Measurements from ENCODE around the gene PRPF19. TPM values are rescaled to one million over a fixed set of nuclear protein-coding genes. Genes with fewer than 3 reads are reported as not detected.

The PRPF19 gene
- total RNA-seq, 2 donors from 2014 or later, result 42.0 to 52.2 TPM

DNA sequence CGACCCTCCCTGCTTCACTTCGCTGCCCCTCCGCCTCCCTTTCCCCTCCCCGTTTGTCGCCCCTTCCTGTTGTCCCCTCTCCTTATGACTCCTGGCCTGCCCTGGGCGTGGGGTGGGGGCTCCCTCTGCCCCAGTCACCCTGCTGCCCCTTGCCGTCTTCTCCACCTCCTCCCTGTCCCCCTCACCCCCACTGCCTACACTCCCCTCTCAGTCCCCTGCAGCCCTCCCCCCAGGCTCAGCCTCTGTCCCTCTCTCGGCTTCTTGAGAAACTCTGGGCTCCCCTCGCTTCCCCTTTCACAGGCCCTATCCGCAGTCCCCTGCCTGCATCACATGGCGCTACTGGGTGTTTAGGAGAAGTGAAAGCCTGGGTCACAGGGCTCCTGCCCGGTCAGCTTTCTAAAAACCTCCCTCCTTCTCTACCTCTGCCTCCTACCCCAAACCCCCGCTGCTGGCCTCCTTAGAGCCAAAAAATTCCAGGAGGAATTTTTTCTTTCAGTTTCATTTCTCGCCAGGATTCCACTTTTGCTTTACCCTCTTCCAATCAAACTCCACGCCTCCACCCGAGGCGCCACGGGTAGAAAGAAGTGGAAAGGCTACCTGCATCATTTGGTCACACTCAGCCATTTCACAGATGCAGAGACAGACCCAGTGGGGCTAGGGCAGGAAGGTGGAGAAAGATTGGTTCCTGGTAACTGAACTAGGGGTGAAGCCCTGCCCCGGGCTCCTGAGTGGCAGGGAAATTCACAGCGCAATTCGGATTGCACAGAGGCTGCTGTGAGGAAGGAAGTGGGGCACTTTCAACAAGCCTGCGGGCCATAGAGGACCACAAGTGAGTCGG, 45.7 kb upstream of the PRPF19 start, which contains the start of gene SLC15A3:
Gene SLC15A3 (minus strand): TSS at position 273 of the 838 bp plus-strand sequence. CDS start 625 bp downstream, outside the sequence.
- Histone ChIP-seq H3K4me1 (ENCODE audit: control insufficient read depth in 1 of 2, low read depth in 2 of 2) (peaks cover 13% of the 10 kb centered on the region in 2 donors), H3K27me3 (replicated peaks; ENCODE audit: insufficient read depth) (no peaks in the 10 kb centered on the region), H3K9me3 (no peaks in the 10 kb centered on the region), H3K4me3 (peak within 1 kb of the TSS; percentile 73), H3K36me3 (no peaks in the 10 kb centered on the region), H3K27ac (peak within 1 kb of the TSS; percentile 70 to 71)
- ATAC-seq (ENCODE audit: insufficient number of reproducible peaks, low FRiP score, low read depth), result peak; percentile 53
- peak; percentile 33 for DNase-seq (ENCODE audit: low spot score)
- TF ChIP-seq, protein P1, sequence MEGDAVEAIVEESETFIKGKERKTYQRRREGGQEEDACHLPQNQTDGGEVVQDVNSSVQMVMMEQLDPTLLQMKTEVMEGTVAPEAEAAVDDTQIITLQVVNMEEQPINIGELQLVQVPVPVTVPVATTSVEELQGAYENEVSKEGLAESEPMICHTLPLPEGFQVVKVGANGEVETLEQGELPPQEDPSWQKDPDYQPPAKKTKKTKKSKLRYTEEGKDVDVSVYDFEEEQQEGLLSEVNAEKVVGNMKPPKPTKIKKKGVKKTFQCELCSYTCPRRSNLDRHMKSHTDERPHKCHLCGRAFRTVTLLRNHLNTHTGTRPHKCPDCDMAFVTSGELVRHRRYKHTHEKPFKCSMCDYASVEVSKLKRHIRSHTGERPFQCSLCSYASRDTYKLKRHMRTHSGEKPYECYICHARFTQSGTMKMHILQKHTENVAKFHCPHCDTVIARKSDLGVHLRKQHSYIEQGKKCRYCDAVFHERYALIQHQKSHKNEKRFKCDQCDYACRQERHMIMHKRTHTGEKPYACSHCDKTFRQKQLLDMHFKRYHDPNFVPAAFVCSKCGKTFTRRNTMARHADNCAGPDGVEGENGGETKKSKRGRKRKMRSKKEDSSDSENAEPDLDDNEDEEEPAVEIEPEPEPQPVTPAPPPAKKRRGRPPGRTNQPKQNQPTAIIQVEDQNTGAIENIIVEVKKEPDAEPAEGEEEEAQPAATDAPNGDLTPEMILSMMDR (IDR thresholded peaks at IDR 0.05), result no peak

DNA sequence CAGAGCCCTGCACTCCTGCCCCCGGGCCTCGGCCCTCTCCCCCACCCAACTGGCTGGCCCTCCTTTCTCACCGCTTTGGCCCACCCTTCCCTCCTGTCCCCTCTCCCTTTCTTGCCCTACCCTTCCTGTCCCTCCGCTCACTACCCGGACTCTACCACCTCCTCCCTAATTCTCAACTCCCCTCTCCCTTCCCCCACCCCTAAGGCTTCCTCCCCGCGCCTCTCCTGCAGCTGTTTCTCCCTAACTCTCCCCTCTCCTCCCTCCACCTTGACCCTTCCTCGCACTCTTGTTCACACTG, 45.2 kb upstream of the PRPF19 start:
- Histone ChIP-seq H3K27ac (peak overlapping the region; percentile 70 to 71), H3K36me3 (peaks cover 1% of the 10 kb centered on the region), H3K9me3 (no peaks in the 10 kb centered on the region), H3K4me1 (ENCODE audit: control insufficient read depth in 1 of 2, low read depth in 2 of 2) (peaks cover 13% of the 10 kb centered on the region in 2 donors), H3K4me3 (peak overlapping the region; percentile 73), H3K27me3 (replicated peaks; ENCODE audit: insufficient read depth) (no peaks in the 10 kb centered on the region)
- ATAC-seq (ENCODE audit: insufficient number of reproducible peaks, low FRiP score, low read depth) (no peak), DNase-seq (ENCODE audit: low spot score) (no peak)
- TF ChIP-seq, protein P1 (IDR thresholded peaks at IDR 0.05), result no peak

DNA sequence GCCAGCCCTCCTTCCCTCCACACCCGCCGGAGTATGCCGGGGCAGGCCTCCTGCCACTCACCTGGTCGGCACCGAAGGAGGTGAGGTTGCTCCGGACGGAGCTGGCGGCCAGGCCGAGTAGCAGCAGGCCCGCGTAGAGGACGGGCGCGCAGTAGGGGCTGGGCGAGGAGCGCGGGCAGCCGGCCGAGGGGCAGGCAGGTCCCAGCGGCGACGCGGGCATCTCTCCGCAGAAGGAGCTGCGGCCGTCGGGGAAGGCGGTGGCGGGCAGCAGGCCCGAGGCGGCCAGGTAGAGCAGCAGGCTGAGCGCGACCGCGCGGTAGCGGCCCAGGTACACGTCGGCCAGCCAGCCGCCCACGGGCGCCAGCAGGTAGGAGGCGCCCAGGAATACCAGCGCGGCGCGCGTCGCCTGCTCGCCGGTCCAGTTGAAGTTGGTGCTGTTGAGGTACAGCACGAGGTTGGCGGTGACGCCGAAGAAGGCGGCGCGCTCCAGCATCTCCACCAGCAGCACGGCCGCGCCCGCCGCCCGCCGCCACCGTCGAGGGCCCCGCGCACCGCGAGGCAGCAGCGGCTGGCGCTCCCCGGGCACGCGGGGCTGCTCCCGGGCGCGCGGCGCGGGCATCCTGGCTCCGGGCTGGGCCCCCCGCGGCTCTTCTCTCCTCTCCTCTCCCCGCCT, 44.7 kb upstream of the PRPF19 start:
- ATAC-seq (ENCODE audit: insufficient number of reproducible peaks, low FRiP score, low read depth) (no peak), DNase-seq (ENCODE audit: low spot score) (no peak)
- Histone ChIP-seq H3K36me3 (peaks cover 5% of the 10 kb centered on the region), H3K4me3 (peak overlapping the region; percentile 73), H3K27me3 (replicated peaks; ENCODE audit: insufficient read depth) (no peaks in the 10 kb centered on the region), H3K27ac (peak overlapping the region in 1 of 2 donors; percentile 71), H3K4me1 (ENCODE audit: control insufficient read depth in 1 of 2, low read depth in 2 of 2) (peaks cover 13% of the 10 kb centered on the region in 2 donors), H3K9me3 (no peaks in the 10 kb centered on the region)
- TF ChIP-seq, protein P1 (IDR thresholded peaks at IDR 0.05), result no peak

DNA sequence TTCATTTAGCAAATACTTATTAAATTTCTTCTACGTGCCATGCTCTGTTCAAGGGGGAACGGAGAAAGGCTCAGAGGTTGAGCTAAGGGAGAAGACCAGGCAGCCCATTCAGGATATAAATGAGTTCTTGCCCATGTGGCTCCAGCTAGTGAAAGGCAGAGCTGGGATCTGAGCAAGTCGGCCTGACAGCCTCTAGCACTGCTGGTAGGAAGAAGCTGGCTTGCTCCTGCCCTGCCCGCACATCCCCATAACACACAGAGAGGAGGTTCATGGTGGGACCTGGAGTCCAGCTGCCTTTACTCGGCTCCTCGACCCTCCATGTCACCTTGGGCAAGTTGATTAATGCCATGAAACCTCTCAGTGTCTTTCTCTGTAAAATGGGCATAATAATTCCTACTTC, 43.6 kb upstream of the PRPF19 start:
- peak overlapping the region; percentile 73 for H3K4me3 ChIP-seq
- H3K27me3 ChIP-seq (replicated peaks; ENCODE audit: insufficient read depth), result no peaks in the 10 kb centered on the region
- H3K4me1 ChIP-seq (ENCODE audit: control insufficient read depth in 1 of 2, low read depth in 2 of 2), result peaks cover 13 to 16% of the 10 kb centered on the region in 2 donors
- no peak for DNase-seq (ENCODE audit: low spot score)
- TF ChIP-seq, protein P1 (IDR thresholded peaks at IDR 0.05), result no peak
- peaks cover 5% of the 10 kb centered on the region for H3K36me3 ChIP-seq
- no peak overlapping the region for H3K27ac ChIP-seq
- H3K9me3 ChIP-seq, result no peaks in the 10 kb centered on the region
- ATAC-seq (ENCODE audit: insufficient number of reproducible peaks, low FRiP score, low read depth), result no peak

DNA sequence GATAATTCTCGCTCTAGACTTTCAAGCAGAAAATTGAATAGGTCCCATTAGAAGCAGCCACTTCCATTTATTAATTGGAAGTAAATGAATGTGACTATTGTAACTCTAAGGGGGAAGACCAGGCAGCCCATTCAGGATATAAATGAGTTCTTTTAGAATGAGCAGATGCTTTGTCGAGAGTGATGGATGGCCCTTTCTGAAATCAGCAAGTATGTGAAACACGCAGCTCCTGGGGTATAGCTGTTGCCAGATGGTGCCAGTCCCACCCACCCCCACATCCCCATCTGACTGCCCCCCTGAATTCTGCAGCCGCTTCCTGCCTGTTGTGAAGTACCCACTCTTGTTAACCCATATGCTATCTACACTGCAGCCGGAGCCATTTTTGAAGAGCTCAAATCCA, 41.9 kb upstream of the PRPF19 start:
- Histone ChIP-seq H3K36me3 (peaks cover 5% of the 10 kb centered on the region), H3K4me1 (ENCODE audit: control insufficient read depth in 1 of 2, low read depth in 2 of 2) (peaks cover 13 to 16% of the 10 kb centered on the region in 2 donors), H3K9me3 (no peaks in the 10 kb centered on the region), H3K4me3 (no peak overlapping the region), H3K27me3 (replicated peaks; ENCODE audit: insufficient read depth) (no peaks in the 10 kb centered on the region), H3K27ac (no peak overlapping the region)
- ATAC-seq (ENCODE audit: insufficient number of reproducible peaks, low FRiP score, low read depth) (no peak), DNase-seq (ENCODE audit: low spot score) (no peak)
- TF ChIP-seq, protein P1 (IDR thresholded peaks at IDR 0.05), result no peak

Measured in thoracic aorta (tissue), 2 donors.